WERI-Rb-1 (cell line): ENCODE data around the gene VTI1A.

Source experiments
- DNase-seq: peaks from one replicate; pipeline ENCODE4 v3.0.0-alpha.2; 2020
- H3K27ac ChIP-seq: fragments of 250-450 bp; sonication (Bioruptor Pico); 2 replicates; pipeline ENCODE4 v1.5.1; 2020; ENCODE audit warnings: mild to moderate bottlenecking, moderate library complexity
- H3K27me3 ChIP-seq: fragments of 250-450 bp; sonication (Bioruptor Pico); 2 replicates; pipeline ENCODE4 v1.5.1; 2021; ENCODE audit warnings: mild to moderate bottlenecking, low read depth, moderate library complexity; ENCODE audit not compliant: insufficient read depth, severe bottlenecking
- H3K36me3 ChIP-seq: fragments of 250-450 bp; sonication (Bioruptor Pico); 2 replicates; pipeline ENCODE4 v1.5.1; 2020; ENCODE audit warnings: mild to moderate bottlenecking, moderate library complexity
- H3K4me3 ChIP-seq: 2 replicates; pipeline ENCODE4 v1.5.1; 2011; ENCODE audit warnings: low read depth, mild to moderate bottlenecking, control low read depth, low read length
- H3K9me3 ChIP-seq: fragments of 250-450 bp; sonication (Bioruptor Pico); 2 replicates; pipeline ENCODE4 v1.5.1; 2021; ENCODE audit warnings: mild to moderate bottlenecking, moderate library complexity; ENCODE audit not compliant: severe bottlenecking
- TF ChIP-seq, protein P1 (sequence below): IDR thresholded peaks from 2 replicates; pipeline ENCODE4 v1.5.1; 2011; ENCODE audit warnings: low read depth, mild to moderate bottlenecking, control low read depth, inconsistent platforms, low read length

Gene VTI1A

DNA sequence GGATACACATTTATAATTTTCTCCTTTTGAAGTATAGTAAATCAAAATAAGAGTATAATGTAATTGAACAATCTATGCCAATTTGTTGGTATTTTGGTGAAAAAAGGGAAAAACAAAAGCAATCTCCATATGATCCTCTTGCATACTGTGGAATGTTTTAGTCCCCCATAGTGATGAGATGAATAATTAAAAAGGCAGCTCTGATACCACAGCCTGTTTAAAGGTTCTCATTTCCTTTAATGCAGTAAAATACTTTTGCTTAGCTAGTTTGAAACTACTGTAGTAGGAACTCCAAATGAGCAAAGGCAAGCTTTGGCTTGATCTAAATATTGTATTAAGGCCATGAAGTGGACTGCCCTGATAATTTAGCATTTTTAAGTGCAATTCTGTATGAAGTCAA is 77.6 kb downstream of the VTI1A start:
- TF ChIP-seq, protein P1, sequence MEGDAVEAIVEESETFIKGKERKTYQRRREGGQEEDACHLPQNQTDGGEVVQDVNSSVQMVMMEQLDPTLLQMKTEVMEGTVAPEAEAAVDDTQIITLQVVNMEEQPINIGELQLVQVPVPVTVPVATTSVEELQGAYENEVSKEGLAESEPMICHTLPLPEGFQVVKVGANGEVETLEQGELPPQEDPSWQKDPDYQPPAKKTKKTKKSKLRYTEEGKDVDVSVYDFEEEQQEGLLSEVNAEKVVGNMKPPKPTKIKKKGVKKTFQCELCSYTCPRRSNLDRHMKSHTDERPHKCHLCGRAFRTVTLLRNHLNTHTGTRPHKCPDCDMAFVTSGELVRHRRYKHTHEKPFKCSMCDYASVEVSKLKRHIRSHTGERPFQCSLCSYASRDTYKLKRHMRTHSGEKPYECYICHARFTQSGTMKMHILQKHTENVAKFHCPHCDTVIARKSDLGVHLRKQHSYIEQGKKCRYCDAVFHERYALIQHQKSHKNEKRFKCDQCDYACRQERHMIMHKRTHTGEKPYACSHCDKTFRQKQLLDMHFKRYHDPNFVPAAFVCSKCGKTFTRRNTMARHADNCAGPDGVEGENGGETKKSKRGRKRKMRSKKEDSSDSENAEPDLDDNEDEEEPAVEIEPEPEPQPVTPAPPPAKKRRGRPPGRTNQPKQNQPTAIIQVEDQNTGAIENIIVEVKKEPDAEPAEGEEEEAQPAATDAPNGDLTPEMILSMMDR, result no peak
- Histone ChIP-seq H3K27ac (no peak overlapping the region), H3K9me3 (no peaks in the 10 kb centered on the region)

DNA sequence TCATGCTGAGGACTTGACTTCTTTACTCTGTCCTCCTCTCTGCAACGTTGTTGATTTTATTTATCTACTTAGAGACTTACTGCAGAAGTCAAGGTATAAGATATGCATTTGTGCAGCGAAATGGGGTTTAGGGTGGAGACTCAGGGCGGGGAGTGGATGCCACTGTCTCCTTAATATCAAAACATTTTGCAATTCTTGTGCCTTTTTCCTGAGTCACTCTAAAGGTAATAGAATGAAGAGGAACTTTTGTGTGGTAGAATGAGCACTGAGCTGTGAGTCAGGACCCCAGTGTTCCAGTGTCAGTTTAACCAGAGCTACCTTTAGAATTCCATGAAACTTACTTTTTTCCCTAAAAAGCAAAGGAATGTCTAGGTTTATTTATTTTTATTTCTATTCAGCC is 78.2 kb downstream of the VTI1A start:
- no peaks in the 10 kb centered on the region for H3K27me3 ChIP-seq
- H3K36me3 ChIP-seq, result peaks cover 2% of the 10 kb centered on the region; the same call in 1 of the 2 replicates
- no peak overlapping the region for H3K27ac ChIP-seq
- no peak overlapping the region for H3K4me3 ChIP-seq
- no peak for DNase-seq
- TF ChIP-seq, protein P1, result no peak
- no peaks in the 10 kb centered on the region for H3K9me3 ChIP-seq

More for the DNA sequence above, 77.6 kb downstream of the VTI1A start:
- no peak overlapping the region for H3K4me3 ChIP-seq
- no peak for DNase-seq
- H3K36me3 ChIP-seq, result no peaks in the 10 kb centered on the region
- no peaks in the 10 kb centered on the region for H3K27me3 ChIP-seq

DNA sequence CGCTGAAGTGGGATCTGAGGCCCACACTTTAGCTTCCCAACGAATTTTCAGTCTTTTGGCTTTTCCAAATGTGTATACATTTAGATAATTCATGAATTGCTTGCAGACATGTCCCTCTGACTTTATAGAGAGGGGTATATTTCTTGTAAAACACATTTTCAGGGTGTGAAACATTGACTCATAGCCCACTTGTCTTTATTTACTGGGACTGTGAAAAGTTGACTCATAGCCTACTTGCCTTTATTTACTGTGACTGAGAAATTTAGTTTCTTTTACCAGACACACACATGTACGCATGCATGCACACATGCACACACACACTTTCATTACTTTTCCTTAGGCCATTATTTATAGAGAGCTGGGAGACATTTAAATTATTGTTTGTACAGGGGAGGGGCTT is 79.1 kb downstream of the VTI1A start:
- no peak overlapping the region for H3K4me3 ChIP-seq
- TF ChIP-seq, protein P1, result no peak
- H3K27me3 ChIP-seq, result no peaks in the 10 kb centered on the region
- H3K27ac ChIP-seq, result no peak overlapping the region
- H3K36me3 ChIP-seq, result peaks cover 2% of the 10 kb centered on the region; the same call in 1 of the 2 replicates
- DNase-seq, result no peak
- no peaks in the 10 kb centered on the region for H3K9me3 ChIP-seq

DNA sequence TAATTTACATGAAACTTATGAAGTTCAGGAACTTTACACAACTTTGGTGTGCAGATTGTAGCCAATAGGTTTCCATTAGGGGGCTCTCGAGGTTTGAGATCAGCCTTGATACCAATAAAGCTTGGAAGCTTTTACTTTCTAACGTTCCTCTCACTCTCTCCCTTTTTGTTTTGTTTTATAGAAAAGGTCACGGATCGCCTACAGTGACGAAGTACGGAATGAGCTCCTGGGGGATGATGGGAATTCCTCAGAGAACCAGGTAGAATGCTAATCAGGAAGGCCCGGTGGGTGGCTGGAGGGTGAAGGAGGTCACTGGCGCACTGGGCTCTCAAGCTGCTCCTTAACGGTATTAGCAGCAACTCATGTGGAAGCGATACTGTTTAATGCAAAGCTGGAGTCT is 79.9 kb downstream of the VTI1A start:
- DNase-seq, result peak; percentile 6
- no peak overlapping the region for H3K27ac ChIP-seq
- no peak overlapping the region for H3K4me3 ChIP-seq
- H3K9me3 ChIP-seq, result no peaks in the 10 kb centered on the region
- H3K27me3 ChIP-seq, result no peaks in the 10 kb centered on the region
- TF ChIP-seq, protein P1, result no peak
- H3K36me3 ChIP-seq, result peaks cover 2% of the 10 kb centered on the region; the same call in 1 of the 2 replicates

DNA sequence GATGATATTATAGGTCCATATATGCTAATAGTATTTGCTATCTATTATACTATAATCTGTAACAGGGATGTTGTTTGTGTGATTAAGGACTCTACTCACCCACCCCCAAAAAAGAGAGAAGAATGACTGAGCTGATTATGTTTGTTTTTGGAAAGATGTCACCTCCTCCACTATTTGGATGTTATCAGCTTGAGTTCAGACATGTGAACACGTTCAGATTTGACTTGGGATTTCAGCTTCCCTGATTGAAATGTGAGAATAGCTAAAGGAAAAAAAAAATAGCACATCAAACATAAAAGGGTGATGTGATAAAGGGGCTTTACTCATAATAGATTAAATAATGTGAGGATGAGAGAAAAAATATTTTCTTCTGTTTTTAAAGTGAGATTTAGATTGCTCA is 81.2 kb downstream of the VTI1A start:
- Histone ChIP-seq H3K9me3 (no peaks in the 10 kb centered on the region), H3K36me3 (peaks cover 2% of the 10 kb centered on the region; the same call in 1 of the 2 replicates), H3K4me3 (no peak overlapping the region), H3K27ac (no peak overlapping the region), H3K27me3 (no peaks in the 10 kb centered on the region)
- TF ChIP-seq, protein P1, result no peak
- DNase-seq, result no peak

DNA sequence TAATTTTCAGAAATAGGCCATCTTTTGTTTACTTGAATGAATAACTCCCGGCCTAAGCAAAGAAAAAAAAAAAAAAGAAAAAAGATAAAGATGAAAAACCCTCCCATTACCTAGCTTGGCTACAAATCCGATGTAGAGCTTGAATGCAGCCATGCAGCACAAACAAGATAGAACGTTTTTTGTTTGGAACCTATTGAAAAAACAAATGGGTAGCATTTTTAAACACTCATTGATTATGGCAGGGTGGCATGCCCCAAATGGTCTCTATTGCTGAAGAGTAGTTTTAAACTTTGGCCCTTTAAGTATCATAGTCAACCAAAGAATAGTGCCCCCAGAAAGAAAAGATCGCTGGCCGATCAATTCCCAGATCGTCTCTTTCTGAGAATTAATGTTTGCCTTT is 84.4 kb downstream of the VTI1A start:
- Histone ChIP-seq H3K9me3 (no peaks in the 10 kb centered on the region), H3K4me3 (no peak overlapping the region), H3K36me3 (peaks cover 2% of the 10 kb centered on the region; the same call in 1 of the 2 replicates), H3K27me3 (no peaks in the 10 kb centered on the region), H3K27ac (no peak overlapping the region)
- TF ChIP-seq, protein P1, result no peak
- no peak for DNase-seq
